GM19372 (cell line): ENCODE data around the gene AHDC1.

Source experiments
- ATAC-seq: cut with Tn5 transposase; IDR thresholded peaks from one replicate; pipeline ENCODE4 v1.9.1; 2021; ENCODE audit warnings: mild to moderate bottlenecking, low read depth, moderate library complexity; ENCODE audit not compliant: unreplicated experiment

Gene AHDC1

DNA sequence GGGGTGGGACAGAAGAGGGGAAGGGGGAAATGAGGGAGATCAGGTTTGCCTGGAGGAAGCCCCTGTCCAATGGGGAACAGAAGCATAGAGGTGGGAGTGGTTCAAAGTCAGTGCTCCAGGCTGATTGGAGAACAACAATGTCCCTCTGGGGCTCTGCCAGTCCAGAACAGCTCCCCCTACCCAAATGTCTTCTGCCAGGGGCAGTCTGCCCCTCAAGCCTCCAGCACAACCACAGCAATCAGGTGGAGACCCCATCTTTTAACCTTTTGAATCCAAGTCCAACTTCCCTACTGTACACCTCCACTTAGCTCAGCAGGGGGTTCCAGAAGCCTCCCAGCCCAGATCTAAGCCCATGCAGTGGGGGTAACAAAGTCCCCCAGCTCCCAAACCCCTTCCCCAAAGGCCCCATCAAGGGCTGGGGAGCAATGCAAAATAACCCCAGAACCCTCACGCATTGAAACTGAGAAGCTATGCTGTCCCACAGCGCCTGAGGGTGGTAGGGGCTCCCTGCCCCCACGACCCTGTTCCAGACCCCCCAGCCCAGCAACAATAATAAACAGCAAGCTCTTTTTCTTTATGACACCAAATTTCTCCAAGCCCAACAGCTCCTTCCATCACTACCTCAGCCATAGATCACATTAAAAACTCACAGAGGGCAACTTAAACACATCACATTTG is 3.3 kb downstream of the AHDC1 start:
- ATAC-seq, result no peak

GRCh38 chr1:27599605-27600497 is 4.1 kb downstream of the AHDC1 start:
- no peak for ATAC-seq

GRCh38 chr1:27598902-27599528 is 4.9 kb downstream of the AHDC1 start:
- ATAC-seq, result no peak

- no peak for ATAC-seq
Observed at GRCh38 chr1:27598295-27598687, 5.7 kb downstream of the AHDC1 start.

DNA sequence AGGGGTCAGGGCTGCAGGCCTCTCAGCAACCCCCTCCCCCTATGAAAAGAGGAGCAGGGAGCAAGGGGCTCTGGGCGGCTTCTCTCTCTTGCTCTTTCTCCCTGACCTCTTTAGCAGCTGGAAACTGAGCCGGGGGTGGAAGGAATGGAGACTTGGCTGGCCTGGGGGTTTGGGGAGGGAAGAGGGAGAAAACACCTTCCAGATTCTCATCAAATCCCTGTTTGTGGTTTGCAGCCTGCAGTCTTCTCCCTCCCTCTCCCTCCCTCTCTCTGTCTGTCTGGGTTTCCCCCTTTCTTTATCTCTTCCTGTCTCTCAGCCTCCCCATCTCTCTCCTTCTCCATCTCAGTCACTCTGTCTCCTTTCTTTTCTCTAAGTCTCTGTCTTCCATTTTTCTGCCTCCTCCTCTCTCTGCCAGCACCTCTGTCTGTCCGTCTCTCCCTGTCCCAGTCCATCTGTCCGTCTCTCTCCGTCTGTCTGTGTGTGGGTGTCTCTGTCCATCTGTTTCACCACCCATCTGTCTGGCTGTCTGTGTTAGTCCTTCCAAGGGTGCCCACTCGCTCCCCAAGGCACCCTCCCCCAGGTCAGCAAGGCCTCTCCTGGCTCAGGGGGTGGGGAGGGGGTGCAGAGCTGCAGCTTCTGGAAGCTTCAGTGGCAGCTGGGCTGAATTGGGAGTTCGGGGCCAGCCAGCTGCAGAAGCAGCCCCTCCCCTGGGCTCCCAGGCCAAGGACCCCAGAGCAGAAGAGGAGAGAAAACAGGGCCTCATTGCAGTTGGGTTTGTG is 6.2 kb downstream of the AHDC1 start:
- ATAC-seq, result no peak

GRCh38 chr1:27596986-27597385 is 7.0 kb downstream of the AHDC1 start:
- ATAC-seq, result no peak

GRCh38 chr1:27596261-27596660 is 7.7 kb downstream of the AHDC1 start:
- no peak for ATAC-seq

DNA sequence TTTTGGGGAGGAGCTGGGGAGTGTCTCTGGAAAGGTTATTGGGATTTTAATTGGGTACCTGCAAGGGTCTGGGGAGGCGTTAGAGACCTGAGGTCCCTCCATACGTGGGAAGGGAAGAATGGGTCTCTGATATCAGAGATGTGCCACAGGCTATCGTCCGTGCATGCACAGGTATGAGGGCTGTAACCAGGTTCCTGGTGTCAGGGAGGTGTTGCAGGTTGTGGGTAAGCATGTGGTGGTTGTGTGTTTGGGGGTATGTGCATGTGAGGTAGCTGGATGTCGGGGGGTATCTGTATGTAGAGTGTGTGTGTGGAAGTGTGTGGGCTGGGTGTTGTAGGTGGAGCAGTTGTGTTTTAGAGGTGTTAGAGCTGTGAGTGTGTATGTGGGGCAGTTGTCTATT is 8.3 kb downstream of the AHDC1 start:
- no peak for ATAC-seq

DNA sequence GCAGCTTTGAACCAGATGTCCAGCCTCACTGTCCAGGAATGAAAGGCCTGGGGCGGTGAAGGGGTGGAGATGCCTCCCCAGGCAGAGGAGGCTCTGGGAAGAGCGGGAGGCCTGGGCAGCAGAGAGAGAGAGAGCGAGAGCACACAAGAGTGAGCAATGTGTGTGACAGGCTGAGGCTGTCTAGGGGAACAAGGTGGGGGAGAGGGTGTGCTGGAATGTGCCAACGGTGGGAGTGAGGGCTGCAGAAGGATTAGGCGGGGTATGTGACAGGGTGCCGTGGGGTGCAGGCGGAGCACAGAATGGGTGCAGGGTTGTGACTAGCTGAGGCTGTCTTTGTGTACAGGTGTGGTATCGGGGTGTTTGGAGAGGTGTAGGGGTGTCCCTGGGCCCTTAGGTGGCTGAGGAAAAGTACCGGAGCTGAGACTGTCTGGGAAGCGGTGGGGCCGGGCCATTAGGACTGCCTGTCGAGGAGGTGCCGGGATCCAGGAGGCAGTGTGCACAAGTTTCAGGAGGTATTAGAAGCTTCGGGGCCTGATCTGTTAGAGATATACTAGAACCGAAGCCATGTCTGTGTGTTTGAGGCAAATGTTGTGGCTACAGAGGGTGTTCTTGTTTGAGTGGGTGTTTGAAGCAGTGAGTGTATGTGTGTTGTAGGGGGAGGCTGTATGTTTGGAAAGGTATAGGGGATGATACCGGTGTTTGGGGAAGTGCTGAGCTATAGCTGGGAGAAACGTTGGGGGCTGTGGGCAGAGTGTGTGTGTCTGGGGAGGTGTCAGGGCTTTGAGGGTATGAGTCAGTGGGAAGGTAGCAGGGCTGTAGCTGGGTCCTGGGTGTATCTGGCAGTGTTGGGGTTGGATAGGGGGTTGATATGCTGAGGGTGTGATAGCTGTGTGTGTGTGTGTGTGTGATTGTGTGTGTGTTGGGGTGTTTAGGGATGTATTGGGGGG is 9.1 kb downstream of the AHDC1 start:
- ATAC-seq, result no peak

- no peak for ATAC-seq
Observed at GRCh38 chr1:27593678-27594563, 10.0 kb downstream of the AHDC1 start.

DNA sequence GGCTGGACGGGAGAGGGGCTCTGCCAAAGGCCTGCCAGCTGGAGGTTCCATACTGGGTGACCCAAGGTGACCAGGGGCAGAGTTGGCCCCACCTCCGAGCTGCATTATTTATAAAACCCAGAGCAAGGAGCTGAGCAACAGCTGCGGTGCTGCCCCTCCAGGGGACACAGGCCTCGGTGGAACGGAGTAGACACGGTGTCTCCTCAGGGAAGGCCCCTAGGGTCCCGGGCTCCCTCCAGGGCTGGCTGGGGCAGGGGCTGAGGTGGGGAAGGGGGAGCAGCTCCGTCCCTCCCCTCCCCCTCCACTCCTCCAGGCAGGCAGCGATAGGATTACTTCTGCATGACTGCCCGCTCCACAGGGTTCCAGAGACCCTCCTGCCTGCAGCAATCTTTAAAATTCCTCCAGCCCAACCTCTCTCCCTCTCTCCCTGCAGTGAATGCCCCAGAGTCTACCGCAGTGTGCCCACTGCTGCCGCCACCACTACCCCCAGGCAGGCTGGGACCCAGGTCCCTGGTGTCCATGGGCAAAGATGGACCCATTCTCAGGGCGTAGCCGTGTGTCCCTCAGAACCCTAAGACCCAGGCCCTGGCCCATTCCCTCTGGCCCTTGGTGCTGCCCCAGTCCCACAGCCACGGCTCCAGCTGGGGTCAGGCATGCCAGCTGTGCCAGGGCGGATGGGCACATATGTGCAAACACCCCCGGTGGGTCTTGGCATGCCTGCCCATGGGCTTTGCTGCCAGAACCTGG is 10.8 kb downstream of the AHDC1 start:
- ATAC-seq, result no peak

DNA sequence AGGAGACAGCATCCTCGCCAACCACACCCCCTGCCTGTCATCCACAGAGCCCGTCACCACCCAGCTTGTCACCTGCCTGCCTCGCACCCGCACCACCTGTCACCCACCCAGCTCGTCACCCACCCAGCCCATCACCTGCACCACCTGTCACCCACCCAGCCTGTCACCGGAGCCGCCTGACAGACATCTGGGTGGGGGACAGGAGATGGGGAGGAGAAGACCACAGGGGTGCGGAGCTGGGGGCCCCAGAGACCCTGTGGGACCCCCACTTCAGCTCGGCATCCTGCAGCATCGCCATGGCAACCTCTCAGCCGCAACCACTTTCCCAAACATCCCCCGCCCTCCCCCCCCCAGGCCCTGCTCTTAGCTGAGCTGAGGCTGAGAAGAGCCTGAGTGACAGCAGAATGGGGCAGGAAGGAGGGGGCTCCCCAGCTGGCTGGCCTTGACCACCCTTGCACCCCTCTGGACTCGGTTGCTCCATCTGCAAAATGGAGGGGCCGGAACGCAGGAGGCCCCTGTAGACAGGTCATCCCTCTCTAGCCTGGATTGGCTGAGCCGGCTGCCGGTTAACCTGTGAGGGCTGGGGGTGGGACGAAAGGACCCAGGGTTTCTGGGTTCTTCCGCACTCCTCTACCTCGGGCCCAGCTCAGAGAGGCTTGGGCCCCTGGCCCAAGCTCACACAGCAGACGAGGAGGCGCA is 11.6 kb downstream of the AHDC1 start:
- ATAC-seq, result no peak

- ATAC-seq, result no peak
Observed at GRCh38 chr1:27591622-27592021, 12.3 kb downstream of the AHDC1 start.

DNA sequence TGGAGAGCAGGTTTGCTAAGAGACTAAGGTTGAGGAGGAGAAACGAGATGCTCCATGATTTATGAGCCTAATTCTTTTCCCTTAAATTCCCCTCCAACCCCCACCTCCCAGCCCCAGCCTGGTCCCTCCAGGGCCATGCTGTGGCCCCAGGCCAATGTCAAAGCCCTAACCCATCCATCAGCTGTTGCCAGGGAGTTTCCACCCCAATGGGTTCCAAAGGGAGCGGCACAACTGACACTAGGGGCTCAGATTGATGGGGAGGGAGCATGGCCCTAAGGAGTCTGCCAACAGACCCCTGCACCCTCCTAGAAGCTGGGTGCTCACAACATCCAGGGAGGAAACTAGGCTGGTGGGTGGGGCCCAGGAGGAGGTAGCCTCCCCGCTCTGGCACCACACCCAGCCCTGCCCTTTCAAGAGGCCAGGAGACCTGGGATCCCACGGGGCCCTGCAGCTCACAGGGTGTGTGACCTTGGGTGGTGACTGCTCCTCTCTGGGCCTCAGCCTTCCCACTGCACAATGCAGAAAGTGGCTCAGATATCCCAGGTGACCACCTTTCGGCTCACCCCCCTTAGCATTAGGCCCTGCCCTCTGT is 12.9 kb downstream of the AHDC1 start:
- no peak for ATAC-seq

- ATAC-seq, result no peak
Observed at GRCh38 chr1:27589841-27590426, 14.0 kb downstream of the AHDC1 start.

DNA sequence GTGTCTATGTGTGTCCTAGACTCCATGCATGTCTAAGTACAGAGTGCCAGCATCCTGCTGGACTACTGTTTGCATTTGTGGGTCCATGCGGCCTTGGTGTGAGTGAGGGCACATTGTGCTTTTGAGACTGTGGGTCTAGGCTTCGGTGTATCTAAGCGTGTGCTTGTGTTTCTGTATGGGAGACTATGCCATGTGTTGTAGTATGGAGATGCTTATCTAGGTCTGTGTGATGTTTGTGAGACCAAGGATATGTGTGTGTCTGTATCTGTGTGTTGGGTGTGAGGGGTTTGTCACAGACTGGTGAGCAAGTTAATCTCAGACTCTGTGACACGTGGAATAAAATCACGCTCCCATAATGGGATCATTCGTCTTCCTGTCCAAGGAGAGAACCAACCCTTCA is 14.5 kb downstream of the AHDC1 start:
- no peak for ATAC-seq
